ENCODE measurements around the gene DUSP28.

The DUSP28 gene

DNA sequence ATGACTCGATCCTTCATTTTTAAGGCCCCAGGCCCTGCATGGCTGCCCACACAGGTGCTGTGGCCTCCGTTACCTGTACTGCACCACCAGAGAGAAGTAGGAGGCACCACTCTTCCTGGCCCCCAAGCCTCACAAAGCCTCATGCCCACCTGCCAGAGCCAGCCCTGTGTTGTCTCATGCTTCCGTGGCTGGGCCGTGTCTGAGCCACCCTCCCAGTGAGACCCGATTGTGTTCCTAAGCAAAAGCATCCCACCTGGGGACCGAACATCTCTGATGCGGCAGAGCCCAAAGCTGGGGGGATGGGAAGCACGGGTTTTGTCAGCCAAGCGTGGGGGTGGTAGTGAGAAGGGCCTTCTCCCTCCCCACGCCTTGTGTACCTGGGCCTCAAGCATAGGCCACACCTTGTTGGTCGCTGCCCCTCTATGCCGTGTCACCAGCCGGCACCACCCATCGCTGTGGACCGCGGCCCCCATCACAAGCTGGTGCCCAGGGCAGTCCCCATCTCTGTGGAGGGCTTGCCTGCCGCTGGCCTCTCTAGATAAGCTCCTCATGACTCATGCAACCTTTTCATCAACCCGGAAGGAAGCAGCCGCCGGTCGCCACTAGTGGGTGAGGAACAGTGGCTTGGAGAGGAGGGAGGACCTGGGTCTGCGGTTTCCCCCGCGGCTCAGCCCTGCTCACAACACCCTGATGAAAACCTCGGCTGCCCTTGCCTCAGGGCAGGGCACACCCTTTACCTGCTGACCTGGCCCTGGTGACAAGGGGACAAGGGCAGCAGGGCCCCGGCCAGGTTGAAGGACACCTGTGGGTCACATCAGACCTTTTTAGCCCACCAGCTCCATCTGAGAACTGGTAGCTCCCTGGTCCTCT, 5.4 kb downstream of the DUSP28 start:
- Histone ChIP-seq H3K79me2 (ENCODE audit: low read length) (peaks cover 28% of the 10 kb centered on the region), H3K4me1 (ENCODE audit: low read length) (peaks cover 46% of the 10 kb centered on the region), H2AFZ (ENCODE audit: low read depth, low read length) (peak overlapping the region; percentile 19; the same call in 1 of the 2 replicates), H3K4me2 (ENCODE audit: low read length) (peak overlapping the region; percentile 100), H4K20me1 (ENCODE audit: insufficient read depth, low read length) (peaks cover 9% of the 10 kb centered on the region; the same call in 1 of the 2 replicates), H3K27me3 (ENCODE audit: low read depth, low read length) (no peaks in the 10 kb centered on the region), H3K27ac (ENCODE audit: low read length) (peak overlapping the region; percentile 93), H3K36me3 (replicated peaks; ENCODE audit: low read depth, low read length) (peaks cover 6% of the 10 kb centered on the region), H3K4me3 (ENCODE audit: low read length) (peak overlapping the region; percentile 94), H3K9ac (ENCODE audit: low read length) (peak overlapping the region; percentile 97), H3K9me3 (ENCODE audit: insufficient read depth, low read length) (no peaks in the 10 kb centered on the region)
- TF ChIP-seq CTCF (IDR thresholded peaks at IDR 0.05; ENCODE audit: low read depth, low read length), result no peak
- TF ChIP-seq EZH2phosphoT487 (IDR thresholded peaks at IDR 0.05; ENCODE audit: low read depth), result no peak

DNA sequence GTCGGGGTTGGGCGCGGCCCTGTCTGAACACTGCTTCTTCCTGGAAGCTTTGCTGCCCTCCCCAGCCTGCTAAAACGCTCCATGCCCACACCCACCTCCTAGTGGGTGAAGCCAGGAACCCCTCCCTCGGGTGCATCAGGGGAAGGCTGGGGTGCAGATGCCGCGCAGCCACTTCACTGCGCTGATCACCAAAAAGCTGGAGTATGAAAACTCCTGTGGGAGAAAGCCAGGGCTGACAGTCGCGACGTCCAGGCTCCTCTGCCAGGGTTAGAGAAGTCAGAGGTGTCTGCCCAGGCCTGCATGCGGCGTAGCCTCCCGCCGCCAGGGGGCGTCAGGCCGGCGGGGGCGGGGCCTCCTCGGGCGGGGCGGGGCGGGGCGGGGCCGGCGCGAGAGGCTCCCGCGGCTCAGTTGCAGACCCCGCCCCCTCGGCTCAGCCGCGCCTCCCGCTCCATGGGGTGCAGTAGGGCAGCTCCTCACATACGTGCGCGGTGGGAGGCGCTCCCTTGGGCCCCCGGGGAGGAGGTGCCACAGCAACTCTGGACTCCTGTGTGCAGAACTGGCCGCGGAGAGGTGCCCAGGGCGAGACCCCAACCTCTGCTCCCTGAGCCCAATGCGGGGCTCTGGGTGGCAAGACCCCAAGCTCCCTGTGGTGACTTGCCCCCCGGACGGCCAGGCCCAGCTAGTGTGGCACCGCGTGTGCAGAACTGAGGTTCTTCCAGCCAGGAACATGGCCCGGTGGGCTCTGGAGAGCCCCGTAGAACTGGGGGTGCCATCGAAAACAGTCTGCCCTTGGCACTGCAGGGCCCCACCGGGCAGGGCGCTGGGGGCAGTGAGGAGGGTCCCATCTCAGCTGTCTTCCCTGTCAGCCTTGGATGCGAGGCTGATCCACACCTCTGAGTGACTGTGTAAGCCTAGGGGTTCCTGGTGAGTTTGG, 6.3 kb downstream of the DUSP28 start:
- Histone ChIP-seq H3K4me2 (ENCODE audit: low read length) (peak overlapping the region; percentile 100), H3K4me1 (ENCODE audit: low read length) (peaks cover 46% of the 10 kb centered on the region), H3K36me3 (replicated peaks; ENCODE audit: low read depth, low read length) (peaks cover 6% of the 10 kb centered on the region), H4K20me1 (ENCODE audit: insufficient read depth, low read length) (peaks cover 9% of the 10 kb centered on the region; the same call in 1 of the 2 replicates), H3K27ac (ENCODE audit: low read length) (peak overlapping the region; percentile 93), H2AFZ (ENCODE audit: low read depth, low read length) (peak overlapping the region; percentile 19; the same call in 1 of the 2 replicates), H3K79me2 (ENCODE audit: low read length) (peaks cover 33% of the 10 kb centered on the region), H3K9ac (ENCODE audit: low read length) (peak overlapping the region; percentile 97), H3K27me3 (ENCODE audit: low read depth, low read length) (no peaks in the 10 kb centered on the region), H3K9me3 (ENCODE audit: insufficient read depth, low read length) (no peaks in the 10 kb centered on the region), H3K4me3 (ENCODE audit: low read length) (peak overlapping the region; percentile 94)
- TF ChIP-seq CTCF (IDR thresholded peaks at IDR 0.05; ENCODE audit: low read depth, low read length) (peak; percentile 58), EZH2phosphoT487 (IDR thresholded peaks at IDR 0.05; ENCODE audit: low read depth) (no peak)

DNA sequence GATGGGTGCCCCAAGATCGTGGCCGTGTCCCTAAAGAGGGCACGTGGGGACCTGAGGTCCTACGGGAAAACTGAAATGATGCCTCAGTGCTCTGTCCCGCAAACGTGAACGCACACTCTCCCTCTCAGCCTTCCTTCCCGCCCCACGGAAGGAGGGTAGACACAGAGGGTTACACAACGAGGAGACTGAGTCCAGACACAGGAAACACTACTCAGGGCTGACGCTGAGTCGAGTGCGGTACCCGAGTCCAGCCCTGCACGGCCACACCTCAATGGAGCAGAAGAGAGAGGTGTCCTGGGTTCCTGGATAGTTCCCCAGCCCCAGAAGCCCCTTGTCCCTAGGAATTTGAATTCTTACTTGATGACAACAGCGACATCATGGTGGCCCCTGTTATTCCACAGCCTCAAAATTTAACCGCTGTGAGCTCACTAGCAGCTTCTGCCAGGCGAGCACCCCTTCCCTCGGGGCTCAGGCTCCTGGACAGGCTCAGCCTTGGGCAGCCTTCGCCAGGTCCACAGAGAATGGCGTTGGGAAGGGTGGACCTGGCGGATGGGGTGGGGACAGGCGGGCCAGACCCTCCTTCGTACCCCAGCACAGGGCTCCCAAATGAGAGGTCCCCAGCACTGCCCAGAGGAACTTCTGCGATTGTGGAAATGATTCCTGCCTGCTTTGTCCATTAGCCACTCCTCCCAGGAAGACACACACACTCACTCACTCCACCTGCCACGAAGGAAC, 7.1 kb downstream of the DUSP28 start:
- peaks cover 9% of the 10 kb centered on the region; the same call in 1 of the 2 replicates for H4K20me1 ChIP-seq (ENCODE audit: insufficient read depth, low read length)
- peak overlapping the region; percentile 87 for H3K9ac ChIP-seq (ENCODE audit: low read length)
- H3K27ac ChIP-seq (ENCODE audit: low read length), result peak overlapping the region; percentile 46; the same call in 1 of the 2 replicates
- peak overlapping the region; percentile 94 for H3K4me3 ChIP-seq (ENCODE audit: low read length)
- H3K9me3 ChIP-seq (ENCODE audit: insufficient read depth, low read length), result no peaks in the 10 kb centered on the region
- TF ChIP-seq EZH2phosphoT487 (IDR thresholded peaks at IDR 0.05; ENCODE audit: low read depth) (no peak), CTCF (IDR thresholded peaks at IDR 0.05; ENCODE audit: low read depth, low read length) (no peak)
- peak overlapping the region; percentile 99 for H3K4me2 ChIP-seq (ENCODE audit: low read length)
- peaks cover 6% of the 10 kb centered on the region for H3K36me3 ChIP-seq (replicated peaks; ENCODE audit: low read depth, low read length)
- H3K79me2 ChIP-seq (ENCODE audit: low read length), result peaks cover 31% of the 10 kb centered on the region
- H2AFZ ChIP-seq (ENCODE audit: low read depth, low read length), result peak overlapping the region; percentile 39; the same call in 1 of the 2 replicates
- H3K4me1 ChIP-seq (ENCODE audit: low read length), result peaks cover 39% of the 10 kb centered on the region
- no peaks in the 10 kb centered on the region for H3K27me3 ChIP-seq (ENCODE audit: low read depth, low read length)

Data from OCI-LY3 (cell line).